ENCODE measurements around the gene CXorf38.

- no peak for TF ChIP-seq CTCF (IDR thresholded peaks at IDR 0.05 in 4 of 5, conservative IDR thresholded peaks at IDR 0.05 in 1 of 5)
- no peak for TF ChIP-seq POLR2A (IDR thresholded peaks at IDR 0.05)
Observed at GRCh38 chrX:40628506-40628905, 18.9 kb downstream of the CXorf38 start.
